Left renal pelvis (tissue), 4 donors: ENCODE data around the gene CUBN. TPM values are rescaled to one million over a fixed set of nuclear protein-coding genes. Genes with fewer than 3 reads are reported as not detected.
"Not testable (repeated sequence)": the region's sequence is repeated elsewhere in the genome, so short reads cannot be mapped to it uniquely, and the experiment has no call there.

Experiments used
- DNase-seq, 4 donors: peaks; one replicate each; pipeline ENCODE4 v3.0.0-alpha.2; 2013; ENCODE audit warnings: low read depth in 4 of 4, low spot score in 3 of 4
- polyA plus RNA-seq, 4 donors: library from polyadenylated mRNA; unstranded; fragments of 120-200 nt; gene quantifications; one replicate each; pipeline ENCODE4 v1.2.1, GENCODE V29; 2013; ENCODE audit not compliant: insufficient read length in 4 of 4

Gene CUBN
- polyA plus RNA-seq, 4 donors, result 5.0 to 248 (median 135) TPM

DNA sequence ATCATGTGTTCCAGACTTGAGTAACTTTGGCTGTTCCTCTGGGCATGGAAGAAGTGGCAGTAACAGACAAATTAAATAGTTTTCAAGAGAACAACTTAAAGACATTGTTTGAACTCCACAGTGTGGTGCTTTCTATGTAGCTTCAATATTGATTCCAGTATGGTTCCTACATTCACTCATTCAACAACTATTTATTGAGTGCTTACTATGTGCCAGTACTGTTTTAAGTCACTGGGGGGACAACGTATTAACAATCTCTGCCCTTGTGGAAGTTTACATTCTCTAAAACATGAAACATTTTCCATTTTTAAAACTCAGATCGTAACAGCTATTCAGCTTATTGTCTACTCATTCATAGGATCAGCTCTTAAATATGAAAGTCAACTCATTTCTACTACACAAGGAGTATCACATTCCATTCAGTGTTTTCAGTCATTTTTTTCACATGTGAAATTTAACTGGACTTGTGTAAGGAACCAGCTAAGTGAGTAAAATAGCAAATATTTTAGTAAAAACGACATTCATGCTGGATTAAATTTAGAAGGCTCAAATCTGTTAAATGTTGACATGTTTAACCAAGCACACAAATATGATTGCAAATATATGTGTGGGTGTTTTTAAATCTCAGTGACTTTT is 13.6 kb upstream of the CUBN start:
- no peak for DNase-seq

DNA sequence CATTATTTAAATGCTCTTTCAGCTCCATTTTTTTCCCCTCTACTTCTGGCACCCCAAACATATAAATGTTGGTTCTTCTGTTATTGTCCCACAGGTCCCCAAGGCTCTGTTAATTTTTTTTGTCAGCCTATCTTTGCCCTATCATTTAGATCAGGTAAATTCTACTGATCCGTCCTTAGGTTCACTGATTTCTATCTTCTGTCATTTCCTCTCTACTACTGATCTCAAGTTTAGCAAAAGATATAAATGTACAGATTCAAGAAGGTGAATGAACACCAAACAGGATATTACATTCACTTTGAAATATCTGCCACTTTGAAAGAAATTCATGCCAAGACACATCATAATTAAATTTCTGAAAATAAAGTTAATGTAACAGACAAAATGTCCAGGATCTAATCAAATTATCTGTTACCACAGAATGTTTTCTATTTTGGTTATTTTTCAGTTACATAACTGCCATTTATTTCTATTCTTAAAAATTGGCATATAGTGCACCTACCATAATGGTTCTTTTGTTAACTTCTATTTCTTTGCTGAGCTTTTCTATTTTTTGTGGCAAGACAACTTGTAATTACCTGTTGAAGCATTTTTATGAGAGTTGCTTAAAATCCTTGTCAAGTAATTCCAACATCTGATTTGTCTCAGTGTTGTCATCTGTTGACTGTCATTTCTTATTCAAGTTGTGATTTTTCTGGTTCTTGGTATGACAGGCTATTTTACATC is 12.1 kb upstream of the CUBN start:
- no peak for DNase-seq

DNA sequence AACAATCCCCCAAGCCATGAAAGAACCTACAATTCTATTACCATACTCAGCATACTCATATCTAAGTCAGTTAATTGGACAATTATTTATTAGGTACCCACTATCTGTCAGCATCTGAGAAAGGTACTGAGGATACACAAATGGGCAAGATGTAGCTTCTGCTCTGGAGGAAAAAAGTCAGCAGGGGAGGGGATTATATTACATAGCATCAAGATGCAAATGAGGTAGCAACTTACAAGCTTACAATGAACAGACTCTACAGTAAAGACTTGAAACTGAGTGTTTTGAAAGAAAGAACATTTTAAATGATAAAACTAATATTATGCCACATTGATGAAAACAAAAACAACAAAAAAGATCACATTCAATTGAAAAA is 10.8 kb upstream of the CUBN start:
- no peak for DNase-seq

DNA sequence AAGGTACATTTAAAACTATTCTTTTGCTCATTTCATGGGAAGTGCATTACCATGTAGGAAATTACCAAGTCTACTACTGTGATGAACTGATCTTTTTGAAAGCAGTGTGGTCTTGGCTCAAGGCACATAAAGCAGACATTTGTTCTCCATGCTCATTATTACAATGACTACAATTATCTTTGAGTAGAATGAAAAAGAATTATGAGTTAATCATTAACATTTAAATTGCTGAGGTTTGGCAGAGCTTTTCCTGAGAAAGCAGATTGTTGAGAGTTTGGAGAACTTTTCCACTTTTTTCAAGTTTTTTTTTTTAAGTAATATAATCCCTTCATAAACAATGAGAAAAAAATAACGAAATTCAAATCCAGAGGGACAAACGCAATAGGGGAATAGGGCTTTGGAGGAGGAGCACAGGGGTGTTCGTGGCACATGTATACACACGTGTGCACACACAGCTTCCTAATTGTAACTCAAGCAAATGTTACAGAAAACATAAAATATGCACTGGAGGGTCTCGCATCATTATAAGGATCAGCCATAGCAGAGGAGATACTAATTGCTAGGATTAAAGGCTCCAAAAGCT is 8.9 kb upstream of the CUBN start:
- peak in 1 of 4 donors; percentile 11 for DNase-seq

DNA sequence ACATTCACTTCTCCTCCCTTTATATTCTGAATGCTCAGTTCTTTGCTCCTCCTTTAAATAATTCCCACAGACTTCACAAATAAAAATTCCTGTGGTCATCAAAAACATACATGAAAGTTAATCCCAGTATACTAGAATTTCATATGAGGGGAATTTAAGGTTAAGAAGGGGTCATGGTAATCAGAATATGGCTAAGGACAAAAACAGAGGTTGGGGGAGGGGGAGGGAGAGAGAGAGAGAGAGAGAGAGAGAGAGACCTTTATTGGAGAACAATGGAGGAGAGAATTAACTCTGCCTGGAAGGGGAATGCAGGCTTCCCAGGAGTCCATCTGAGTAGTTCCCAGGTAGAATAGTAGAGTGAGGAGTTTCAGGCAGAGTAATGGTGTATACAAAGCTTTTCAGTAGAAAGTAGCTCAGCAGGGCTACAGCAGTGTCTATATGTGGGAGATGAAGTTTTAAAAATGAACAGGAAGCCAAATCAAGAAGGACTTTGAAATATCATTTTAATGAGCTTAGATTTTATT is 5.2 kb upstream of the CUBN start:
- DNase-seq, result no peak

- DNase-seq, result no peak
Measured at GRCh38 chr10:17134282-17134681, 4.7 kb upstream of the CUBN start.

- DNase-seq, result no peak
Measured at GRCh38 chr10:17128261-17128660, 1.4 kb downstream of the CUBN start.

DNA sequence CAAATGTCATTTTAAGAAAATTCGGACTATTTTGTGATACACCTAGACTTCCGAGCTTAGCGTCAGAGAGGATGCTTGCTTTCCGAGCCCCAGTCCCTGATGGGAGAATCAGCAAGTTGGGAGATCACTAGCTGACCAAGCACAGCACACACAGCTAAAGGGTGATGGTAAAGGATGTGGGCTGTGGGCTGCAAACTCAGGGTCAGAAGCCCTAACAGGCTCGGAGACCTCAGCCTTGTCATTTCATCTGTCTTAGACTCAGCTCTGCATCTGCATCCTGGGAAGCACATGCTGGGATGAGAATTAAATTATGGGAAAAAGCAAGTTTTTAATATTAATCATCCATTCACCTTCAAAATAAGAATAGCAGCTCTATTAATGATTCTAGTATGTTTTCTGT is 3.3 kb downstream of the CUBN start:
- no peak for DNase-seq

GRCh38 chr10:17125206-17125893 is 4.3 kb downstream of the CUBN start:
- DNase-seq, result no peak

GRCh38 chr10:17123961-17124360 is 5.7 kb downstream of the CUBN start:
- DNase-seq, result no peak

GRCh38 chr10:17122726-17123661 is 6.6 kb downstream of the CUBN start:
- DNase-seq, result no peak

DNA sequence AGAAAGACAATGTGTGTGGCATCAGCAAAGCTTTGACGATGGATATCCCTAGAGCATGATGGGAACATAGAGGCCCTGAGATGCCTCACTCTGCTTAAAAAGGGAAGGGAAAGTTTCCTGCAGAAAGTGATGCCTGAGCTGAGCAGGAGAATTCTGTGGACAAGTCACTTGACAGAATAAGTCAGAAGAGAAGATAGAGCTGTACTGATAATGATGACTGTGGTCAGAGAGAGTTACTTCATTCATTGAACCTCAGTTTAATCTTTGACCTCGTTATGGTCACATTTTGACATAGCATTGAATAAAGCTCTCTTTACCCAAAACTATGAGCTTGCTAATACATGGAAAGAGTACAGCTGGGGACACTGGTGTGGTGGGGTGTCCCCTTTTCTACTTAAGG is 7.6 kb downstream of the CUBN start:
- no peak for DNase-seq

- DNase-seq, result no peak
Measured at GRCh38 chr10:17120694-17121093, 8.9 kb downstream of the CUBN start.

- no peak for DNase-seq
Measured at GRCh38 chr10:17119845-17120244, 9.8 kb downstream of the CUBN start.

GRCh38 chr10:17116193-17116592 is 13.4 kb downstream of the CUBN start:
- no peak for DNase-seq

GRCh38 chr10:17115683-17116082 is 13.9 kb downstream of the CUBN start:
- no peak for DNase-seq

- not testable (repeated sequence) for DNase-seq
Measured at GRCh38 chr10:17114878-17115444, 14.7 kb downstream of the CUBN start.

DNA sequence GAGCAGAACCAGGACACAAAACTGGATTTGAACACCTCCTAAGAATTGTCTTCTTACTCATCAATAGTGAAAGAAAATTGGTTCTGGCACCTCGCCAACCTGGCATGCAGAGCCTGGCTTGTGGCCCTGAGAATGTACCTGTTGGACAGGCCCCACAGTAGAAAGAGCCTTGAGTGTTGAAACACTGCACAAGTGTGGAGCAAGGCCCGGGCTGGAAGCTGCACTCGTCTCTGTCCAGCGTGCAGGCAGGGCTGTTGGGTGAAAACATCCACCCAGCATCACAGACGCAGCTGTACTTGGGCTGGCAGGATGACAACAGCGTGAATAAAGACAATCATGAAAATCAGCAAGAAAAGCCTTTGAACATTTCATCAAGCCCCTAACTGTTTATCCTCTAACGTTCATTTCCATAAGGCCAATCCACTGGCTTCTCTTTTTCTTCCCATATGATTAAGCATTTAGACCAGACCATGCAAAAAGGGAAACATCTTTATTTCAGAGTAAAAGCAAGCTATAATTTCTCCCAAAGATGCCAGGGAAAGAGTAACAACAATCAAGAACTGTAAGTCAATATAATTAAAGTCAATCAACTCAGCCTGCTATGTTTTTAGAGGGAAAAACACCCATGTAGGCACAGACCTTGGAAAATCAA is 15.6 kb downstream of the CUBN start:
- no peak for DNase-seq

DNA sequence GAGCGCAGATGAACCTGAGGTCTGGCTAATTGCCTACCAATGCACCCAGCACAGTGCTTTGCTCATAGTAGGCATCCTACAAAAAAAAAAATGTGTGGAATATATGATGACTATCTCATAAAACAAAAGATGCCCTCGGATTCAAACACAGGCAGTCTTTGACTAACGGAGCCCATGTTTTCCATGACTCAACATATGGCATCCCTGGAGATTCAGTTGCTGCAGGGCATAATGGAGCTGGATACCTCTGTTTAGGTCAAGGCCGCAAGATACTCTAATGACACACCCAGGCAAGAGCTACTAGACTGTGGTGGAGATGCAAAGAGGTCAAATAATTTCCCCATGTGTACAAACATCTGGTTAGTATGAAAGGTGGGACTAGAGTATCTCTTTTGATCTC is 16.3 kb downstream of the CUBN start:
- no peak for DNase-seq
